IPS-20b (cell line): ENCODE data around the gene SCN2B.

Source experiments
- H3K27ac ChIP-seq: one replicate; pipeline ENCODE4 v1.5.1; 2013; ENCODE audit warnings: low read length
- H3K27me3 ChIP-seq: 2 replicates; pipeline ENCODE4 v1.6.1; 2013; ENCODE audit warnings: mild to moderate bottlenecking, low read length, inconsistent platforms; ENCODE audit not compliant: insufficient read depth
- H3K36me3 ChIP-seq: 2 replicates; pipeline ENCODE4 v1.6.1; 2013; ENCODE audit warnings: low read depth, mild to moderate bottlenecking, inconsistent platforms, low read length, moderate library complexity; ENCODE audit not compliant: insufficient read depth
- H3K4me1 ChIP-seq: 2 replicates; pipeline ENCODE4 v1.6.1; 2013; ENCODE audit warnings: mild to moderate bottlenecking, control low read depth, inconsistent platforms, low read length, moderate library complexity; ENCODE audit not compliant: insufficient read depth
- H3K4me3 ChIP-seq: 2 replicates; pipeline ENCODE4 v1.5.1; 2013; ENCODE audit warnings: mild to moderate bottlenecking, low read length, inconsistent platforms
- H3K9ac ChIP-seq: 2 replicates; pipeline ENCODE4 v1.6.1; 2013; ENCODE audit warnings: low read depth, mild to moderate bottlenecking, inconsistent platforms, low read length, moderate library complexity
- H3K9me3 ChIP-seq: 2 replicates; pipeline ENCODE4 v1.6.1; 2013; ENCODE audit warnings: mild to moderate bottlenecking, low read depth, low read length, inconsistent platforms; ENCODE audit not compliant: insufficient read depth

Gene SCN2B

DNA sequence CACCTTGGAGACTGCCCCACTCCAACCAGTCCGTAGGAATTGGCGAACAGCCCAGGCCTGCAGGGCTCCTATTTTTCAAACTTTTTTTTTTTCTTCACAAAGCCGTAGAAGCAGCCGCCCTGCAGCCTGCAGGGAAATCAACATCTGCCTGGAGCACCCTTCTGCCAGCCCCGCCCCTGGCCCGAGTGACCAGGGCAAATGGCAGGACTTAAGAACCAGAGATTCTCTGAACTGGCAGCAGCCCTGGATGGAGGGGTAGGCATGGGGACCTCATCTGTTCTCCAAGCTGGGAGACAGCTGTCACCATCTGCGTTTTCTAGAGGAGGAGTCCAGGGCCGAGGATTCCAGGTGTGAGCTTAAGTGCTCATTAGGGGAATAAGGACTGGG, 5.6 kb downstream of the SCN2B start:
- no peaks in the 10 kb centered on the region for H3K36me3 ChIP-seq
- H3K4me3 ChIP-seq = peak overlapping the region; percentile 78
- H3K4me1 ChIP-seq = peaks cover 17% of the 10 kb centered on the region
- H3K27ac ChIP-seq = no peak overlapping the region
- peaks cover 99% of the 10 kb centered on the region for H3K27me3 ChIP-seq
- H3K9me3 ChIP-seq = no peaks in the 10 kb centered on the region
- H3K9ac ChIP-seq = no peak overlapping the region

DNA sequence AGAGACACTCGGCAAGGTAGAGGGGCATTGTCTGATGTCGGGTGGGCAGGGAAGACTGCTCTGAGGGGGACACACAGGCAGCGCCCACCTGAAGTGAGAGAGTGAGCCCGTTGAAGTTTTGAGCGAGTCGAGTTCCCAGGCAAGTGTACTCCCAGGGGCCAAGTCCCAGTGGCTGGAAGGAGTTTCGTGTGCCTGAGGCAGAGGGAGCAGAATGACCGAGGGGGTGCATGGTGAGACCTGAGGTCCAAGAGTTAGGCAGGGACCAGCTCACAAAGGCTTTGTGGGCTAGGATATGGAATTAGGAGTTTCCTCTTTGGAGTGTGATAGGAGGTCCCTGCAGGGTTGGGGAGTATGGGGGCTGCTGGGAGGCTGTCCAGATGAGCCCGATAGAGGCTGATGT, 6.2 kb downstream of the SCN2B start:
- Histone ChIP-seq H3K4me3 (no peak overlapping the region), H3K9ac (no peak overlapping the region), H3K27me3 (peaks cover 95% of the 10 kb centered on the region), H3K9me3 (no peaks in the 10 kb centered on the region), H3K27ac (no peak overlapping the region), H3K4me1 (peaks cover 11% of the 10 kb centered on the region), H3K36me3 (no peaks in the 10 kb centered on the region)

DNA sequence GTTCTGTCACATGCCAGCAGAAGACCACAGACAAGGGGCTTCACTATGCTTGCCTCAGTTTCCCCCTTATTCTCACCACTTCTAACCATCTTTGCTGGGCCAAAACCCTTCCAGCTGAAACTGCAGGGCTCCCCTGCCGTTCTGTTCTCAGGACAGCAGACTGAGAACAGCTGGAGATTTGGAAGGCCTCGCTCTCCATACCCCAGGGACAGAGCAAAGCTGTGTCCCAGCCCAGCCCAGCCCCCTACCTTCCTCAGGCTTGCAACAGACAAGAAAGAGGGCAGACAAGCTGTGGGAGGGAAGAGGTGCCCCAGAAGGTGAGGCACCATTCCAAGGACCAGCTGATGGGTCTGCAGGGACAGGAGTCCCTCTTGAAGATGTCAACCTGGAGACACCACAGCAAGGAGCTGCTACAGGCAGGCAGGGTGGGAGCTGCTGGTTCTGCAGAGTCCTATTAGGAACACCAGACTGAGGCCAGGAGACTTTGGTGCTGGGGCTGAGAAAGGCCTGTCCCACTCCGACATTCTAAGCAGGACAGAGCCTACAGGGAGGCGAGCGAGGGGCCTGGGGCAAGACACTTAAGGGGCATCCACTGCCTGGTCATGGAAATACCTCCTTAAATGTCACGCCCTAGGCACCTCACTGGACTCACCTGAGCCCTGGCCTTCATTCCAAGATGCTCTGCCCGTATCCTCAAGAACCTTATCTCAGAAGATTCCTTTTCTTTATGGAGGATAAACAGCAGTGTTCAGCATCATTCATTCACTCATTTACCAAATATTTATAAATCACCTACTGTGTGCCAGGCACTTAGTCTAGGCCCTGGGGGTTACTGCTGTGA, 6.9 kb downstream of the SCN2B start:
- no peaks in the 10 kb centered on the region for H3K36me3 ChIP-seq
- H3K4me3 ChIP-seq = no peak overlapping the region
- H3K27me3 ChIP-seq = peaks cover 91% of the 10 kb centered on the region
- no peaks in the 10 kb centered on the region for H3K9me3 ChIP-seq
- no peak overlapping the region for H3K9ac ChIP-seq
- H3K4me1 ChIP-seq = peaks cover 8% of the 10 kb centered on the region; the same call in 1 of the 2 replicates
- H3K27ac ChIP-seq = no peak overlapping the region

DNA sequence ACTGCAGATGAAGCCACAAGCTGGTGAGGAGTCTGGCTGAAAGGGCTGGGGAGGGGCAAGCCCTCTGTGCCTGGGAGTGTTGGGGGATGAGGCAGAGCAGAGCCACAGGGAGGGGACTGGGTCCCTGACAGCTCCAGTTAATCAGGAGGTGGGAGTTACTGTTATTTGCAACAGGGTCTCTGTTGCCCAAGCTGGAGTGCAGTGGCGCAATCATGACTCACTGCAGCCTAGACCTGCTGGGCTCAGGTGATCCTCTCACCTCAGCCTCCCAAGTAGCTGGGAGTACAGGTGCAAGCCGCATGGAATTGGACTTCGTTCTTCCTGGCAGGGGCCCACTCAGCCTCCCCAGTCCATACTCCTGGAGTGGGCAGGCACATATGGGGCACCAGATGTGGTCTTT, 7.7 kb downstream of the SCN2B start:
- H3K27me3 ChIP-seq = peaks cover 91% of the 10 kb centered on the region
- no peaks in the 10 kb centered on the region for H3K9me3 ChIP-seq
- H3K27ac ChIP-seq = no peak overlapping the region
- H3K36me3 ChIP-seq = no peaks in the 10 kb centered on the region
- peaks cover 8% of the 10 kb centered on the region; the same call in 1 of the 2 replicates for H3K4me1 ChIP-seq
- no peak overlapping the region for H3K4me3 ChIP-seq
- H3K9ac ChIP-seq = no peak overlapping the region

DNA sequence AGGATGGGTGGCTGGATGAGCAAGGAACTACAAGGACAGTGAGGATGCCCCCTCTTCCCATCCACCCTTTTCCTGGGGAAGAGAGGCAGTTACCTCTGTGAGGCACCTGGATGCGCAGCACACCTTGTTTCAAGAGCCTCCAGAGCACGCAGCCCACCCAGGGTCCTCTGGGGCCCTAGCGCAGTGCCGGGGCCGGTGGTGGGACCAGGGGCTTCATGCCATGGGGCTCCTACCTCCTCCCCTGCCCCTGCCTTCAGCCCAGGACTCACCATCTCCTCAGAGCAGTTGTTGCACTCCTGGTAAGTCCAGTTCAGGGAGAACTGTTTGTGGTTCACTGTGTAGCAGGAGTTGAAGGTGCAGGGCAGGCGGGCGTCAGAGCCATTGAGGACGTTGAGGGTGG, 8.1 kb downstream of the SCN2B start:
- Histone ChIP-seq H3K9ac (no peak overlapping the region), H3K4me3 (no peak overlapping the region), H3K36me3 (no peaks in the 10 kb centered on the region), H3K9me3 (no peaks in the 10 kb centered on the region), H3K27me3 (peaks cover 91% of the 10 kb centered on the region), H3K4me1 (peaks cover 8% of the 10 kb centered on the region; the same call in 1 of the 2 replicates), H3K27ac (no peak overlapping the region)

DNA sequence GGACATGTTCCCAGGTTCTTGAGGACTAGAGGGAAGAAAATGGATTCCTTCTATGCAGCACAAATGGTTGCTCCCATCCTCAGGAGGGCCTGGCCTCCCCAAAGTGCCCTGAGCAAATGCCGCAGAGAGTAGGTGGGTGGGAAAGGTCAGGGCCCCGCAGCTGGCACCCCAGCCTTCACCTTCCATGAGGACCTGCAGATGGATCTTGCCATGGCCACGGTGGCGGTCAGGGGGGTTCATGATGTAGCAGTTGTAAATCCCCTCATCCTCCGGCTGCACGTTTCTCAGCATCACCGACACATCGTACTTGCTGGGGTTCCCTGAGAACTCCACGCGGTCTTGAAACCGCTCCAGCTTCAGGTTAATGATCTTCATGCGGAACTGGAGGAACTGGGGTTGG, 8.5 kb downstream of the SCN2B start:
- Histone ChIP-seq H3K9ac (no peak overlapping the region), H3K4me3 (no peak overlapping the region), H3K27me3 (peaks cover 91% of the 10 kb centered on the region), H3K27ac (no peak overlapping the region), H3K36me3 (no peaks in the 10 kb centered on the region), H3K4me1 (peaks cover 8% of the 10 kb centered on the region; the same call in 1 of the 2 replicates), H3K9me3 (no peaks in the 10 kb centered on the region)

DNA sequence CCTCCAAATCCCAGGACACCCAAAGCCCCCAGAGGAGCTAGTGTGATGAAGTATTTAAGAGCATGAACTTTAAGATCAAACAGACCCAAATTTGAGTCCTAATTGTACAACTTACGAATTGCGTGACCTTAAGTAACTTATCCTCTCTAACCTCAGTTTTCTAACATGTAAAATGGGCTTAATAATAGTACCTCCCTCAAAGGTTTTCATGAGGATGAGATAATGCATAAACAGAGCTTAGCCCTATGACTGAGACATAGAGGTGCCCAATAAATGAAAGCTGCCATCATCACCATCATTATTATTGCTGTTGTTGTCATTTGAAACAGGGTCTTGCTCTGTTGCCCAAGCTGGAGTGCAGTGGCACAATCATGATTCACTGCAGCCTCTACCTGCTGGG, 9.2 kb downstream of the SCN2B start:
- Histone ChIP-seq H3K27ac (no peak overlapping the region), H3K4me3 (no peak overlapping the region), H3K36me3 (no peaks in the 10 kb centered on the region), H3K9ac (no peak overlapping the region), H3K4me1 (peaks cover 8% of the 10 kb centered on the region; the same call in 1 of the 2 replicates), H3K27me3 (peaks cover 91% of the 10 kb centered on the region), H3K9me3 (no peaks in the 10 kb centered on the region)

DNA sequence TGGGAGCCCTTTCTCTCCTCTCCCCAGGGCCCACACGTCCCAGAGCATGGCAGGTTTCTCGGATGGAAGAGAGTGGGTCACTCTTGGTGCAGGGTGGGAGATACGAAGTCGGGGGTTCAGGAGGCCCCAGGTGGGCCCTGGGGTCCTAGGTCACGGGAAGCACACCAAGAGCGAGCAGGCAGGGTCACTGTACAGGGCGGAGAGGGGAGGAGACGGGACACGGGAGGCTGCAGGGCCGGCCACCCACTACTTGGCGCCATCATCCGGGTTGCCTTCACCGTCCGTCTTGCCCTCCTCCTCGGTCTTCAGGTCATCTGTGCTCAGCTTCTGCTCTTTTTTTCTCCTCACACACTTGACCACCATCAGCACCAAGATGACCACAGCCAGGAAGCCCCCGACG, 9.8 kb downstream of the SCN2B start:
- H3K27ac ChIP-seq = no peak overlapping the region
- H3K4me1 ChIP-seq = peaks cover 8% of the 10 kb centered on the region; the same call in 1 of the 2 replicates
- no peak overlapping the region for H3K9ac ChIP-seq
- H3K9me3 ChIP-seq = no peaks in the 10 kb centered on the region
- peaks cover 91% of the 10 kb centered on the region for H3K27me3 ChIP-seq
- no peaks in the 10 kb centered on the region for H3K36me3 ChIP-seq
- no peak overlapping the region for H3K4me3 ChIP-seq

DNA sequence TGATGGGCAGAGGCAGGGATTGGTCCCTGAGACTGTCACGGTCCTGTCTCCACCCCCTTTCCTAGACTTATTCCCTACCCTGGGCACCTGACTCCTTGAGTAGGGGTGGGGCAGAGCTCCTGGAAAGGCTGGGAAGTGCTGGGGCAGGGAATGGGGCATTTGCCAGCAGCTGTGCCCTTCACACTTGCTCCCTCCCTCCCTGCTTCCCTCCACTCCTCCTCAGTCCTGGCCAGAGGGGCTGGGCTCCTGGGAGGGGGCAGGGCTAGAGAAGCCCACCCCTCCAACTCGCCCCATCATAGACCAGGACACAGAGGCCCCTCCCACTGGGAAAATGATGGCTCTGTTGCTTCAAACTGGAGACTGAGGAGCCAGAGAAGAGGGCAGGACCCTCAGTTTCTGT, 11.6 kb downstream of the SCN2B start:
- no peak overlapping the region for H3K9ac ChIP-seq
- H3K36me3 ChIP-seq = no peaks in the 10 kb centered on the region
- no peak overlapping the region for H3K27ac ChIP-seq
- peaks cover 92% of the 10 kb centered on the region for H3K27me3 ChIP-seq
- no peaks in the 10 kb centered on the region for H3K9me3 ChIP-seq
- H3K4me3 ChIP-seq = no peak overlapping the region
- H3K4me1 ChIP-seq = no peaks in the 10 kb centered on the region; the same call in 1 of the 2 replicates

DNA sequence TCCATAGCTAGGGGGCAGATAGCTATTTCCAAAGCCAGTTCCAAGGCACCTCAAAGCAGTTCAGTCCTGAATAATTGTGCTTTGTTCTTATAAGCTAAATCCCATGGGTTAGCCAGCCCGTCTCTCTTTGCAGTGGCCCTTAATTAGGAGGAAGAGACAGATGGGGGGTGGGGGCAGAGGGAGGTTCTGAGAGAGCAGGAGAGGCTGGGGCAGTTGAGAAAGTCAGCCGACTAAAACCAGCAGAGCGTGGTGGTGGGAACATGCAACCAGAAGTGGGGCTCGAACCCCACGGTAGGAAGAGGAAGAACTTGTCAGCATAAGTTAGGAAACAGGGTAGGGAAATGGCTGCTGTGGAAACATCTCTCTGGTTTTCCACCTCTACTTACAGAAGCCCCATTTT, 12.9 kb downstream of the SCN2B start:
- Histone ChIP-seq H3K4me3 (no peak overlapping the region), H3K36me3 (no peaks in the 10 kb centered on the region), H3K4me1 (no peaks in the 10 kb centered on the region; the same call in 1 of the 2 replicates), H3K9ac (no peak overlapping the region), H3K27me3 (peaks cover 92% of the 10 kb centered on the region), H3K9me3 (no peaks in the 10 kb centered on the region), H3K27ac (no peak overlapping the region)

DNA sequence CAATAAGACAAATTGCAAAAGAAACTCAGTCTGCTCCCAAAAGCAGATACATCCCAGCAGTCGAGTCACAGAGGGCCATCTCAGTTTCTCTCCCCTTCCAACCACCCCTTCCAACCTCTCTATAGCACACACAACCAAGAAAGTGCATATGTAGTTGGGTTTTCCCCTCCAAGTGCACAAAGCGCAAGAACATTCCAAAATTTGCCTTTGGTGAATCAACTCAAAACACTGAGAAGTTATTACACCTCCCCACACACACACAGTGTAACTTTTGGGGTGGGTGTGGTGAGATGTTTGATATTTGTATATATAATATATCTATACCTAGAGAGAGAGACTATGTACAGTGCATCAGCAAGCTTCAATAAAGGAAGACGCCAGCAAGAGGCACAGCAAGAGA, 13.6 kb downstream of the SCN2B start:
- peaks cover 92% of the 10 kb centered on the region for H3K27me3 ChIP-seq
- H3K9ac ChIP-seq = no peak overlapping the region
- no peaks in the 10 kb centered on the region; the same call in 1 of the 2 replicates for H3K4me1 ChIP-seq

DNA sequence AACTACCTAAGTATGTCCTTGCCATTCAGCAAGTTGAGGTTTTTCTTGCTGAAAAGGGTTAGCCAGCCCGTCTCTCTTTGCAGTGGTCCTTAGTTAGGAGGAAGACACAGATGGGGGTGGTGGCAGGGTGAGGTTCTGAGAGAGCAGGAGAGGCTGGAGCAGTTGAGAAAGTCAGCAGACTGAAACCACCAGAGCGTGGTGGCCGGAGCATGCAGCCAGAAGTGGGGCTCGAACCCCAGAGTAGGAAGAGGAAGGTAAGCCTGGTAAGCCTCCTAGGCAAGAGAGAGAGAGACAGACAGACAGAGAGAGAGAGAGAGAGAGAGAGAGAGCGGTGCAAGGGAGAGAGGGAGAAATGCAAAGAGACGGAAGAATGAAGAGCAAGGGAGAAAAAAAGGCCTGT, 14.7 kb downstream of the SCN2B start:
- H3K4me1 ChIP-seq = peaks cover 5% of the 10 kb centered on the region; the same call in 1 of the 2 replicates
- no peak overlapping the region for H3K27ac ChIP-seq
- H3K4me3 ChIP-seq = no peak overlapping the region
- no peak overlapping the region for H3K9ac ChIP-seq
- peaks cover 92% of the 10 kb centered on the region for H3K27me3 ChIP-seq
- no peaks in the 10 kb centered on the region for H3K36me3 ChIP-seq
- no peaks in the 10 kb centered on the region for H3K9me3 ChIP-seq

More for the DNA sequence above, 13.6 kb downstream of the SCN2B start:
- Histone ChIP-seq H3K4me3 (no peak overlapping the region), H3K36me3 (no peaks in the 10 kb centered on the region), H3K9me3 (no peaks in the 10 kb centered on the region), H3K27ac (no peak overlapping the region)
